ENCODE data around the gene DYNC1LI2. TPM values are rescaled to one million over a fixed set of nuclear protein-coding genes. Genes with fewer than 3 reads are reported as not detected.

DYNC1LI2 gene
- total RNA-seq, 1 donor = 183 TPM

- no peaks in the 10 kb centered on the region for H3K27me3 ChIP-seq (ENCODE audit: insufficient read depth, low read length)
- H3K36me3 ChIP-seq (ENCODE audit: insufficient read depth, low read length) = peaks cover 19% of the 10 kb centered on the region
- no peak overlapping the region for H3K27ac ChIP-seq (ENCODE audit: low read depth, low read length)
- H3K79me2 ChIP-seq (ENCODE audit: insufficient read depth, low read length) = peaks cover 39% of the 10 kb centered on the region
- peaks cover 21% of the 10 kb centered on the region for H4K20me1 ChIP-seq (ENCODE audit: insufficient read depth, low read length)
- H2AFZ ChIP-seq (ENCODE audit: low read length) = no peak overlapping the region
- no peak overlapping the region for H3K4me3 ChIP-seq (ENCODE audit: insufficient read depth, low read length)
- DNase-seq (ENCODE audit: insufficient read length, low spot score, missing footprints) = peak; percentile 57
- no peaks in the 10 kb centered on the region for H3K9me3 ChIP-seq (ENCODE audit: low read depth, low read length)
- H3K4me1 ChIP-seq (ENCODE audit: insufficient read depth, low read length) = peaks cover 17% of the 10 kb centered on the region
- TF ChIP-seq CTCF (IDR thresholded peaks at IDR 0.05; ENCODE audit: extremely low read depth, low read depth, low read length) = no peak
- H3K4me2 ChIP-seq (ENCODE audit: insufficient read depth, low read length) = no peak overlapping the region
These were observed 1.5 kb upstream of the DYNC1LI2 start for GRCh38 chr16:66752958-66753357.

GRCh38 chr16:66752379-66752778 lies 970 bp upstream of the DYNC1LI2 start:
- Histone ChIP-seq H4K20me1 (ENCODE audit: insufficient read depth, low read length) (peaks cover 25% of the 10 kb centered on the region), H3K4me3 (ENCODE audit: insufficient read depth, low read length) (peak overlapping the region; percentile 88), H3K79me2 (ENCODE audit: insufficient read depth, low read length) (peaks cover 43% of the 10 kb centered on the region), H2AFZ (ENCODE audit: low read length) (peak overlapping the region; percentile 97), H3K9me3 (ENCODE audit: low read depth, low read length) (no peaks in the 10 kb centered on the region), H3K27ac (ENCODE audit: low read depth, low read length) (no peak overlapping the region), H3K4me2 (ENCODE audit: insufficient read depth, low read length) (peak overlapping the region; percentile 88), H3K27me3 (ENCODE audit: insufficient read depth, low read length) (no peaks in the 10 kb centered on the region), H3K4me1 (ENCODE audit: insufficient read depth, low read length) (peaks cover 17% of the 10 kb centered on the region), H3K36me3 (ENCODE audit: insufficient read depth, low read length) (peaks cover 25% of the 10 kb centered on the region)
- no peak for TF ChIP-seq CTCF (IDR thresholded peaks at IDR 0.05; ENCODE audit: extremely low read depth, low read depth, low read length)
- DNase-seq (ENCODE audit: insufficient read length, low spot score, missing footprints) = no peak

GRCh38 chr16:66751992-66752322 lies 548 bp upstream of the DYNC1LI2 start:
- no peak for DNase-seq (ENCODE audit: insufficient read length, low spot score, missing footprints)
- no peaks in the 10 kb centered on the region for H3K9me3 ChIP-seq (ENCODE audit: low read depth, low read length)
- peaks cover 17% of the 10 kb centered on the region for H3K4me1 ChIP-seq (ENCODE audit: insufficient read depth, low read length)
- H3K4me2 ChIP-seq (ENCODE audit: insufficient read depth, low read length) = peak overlapping the region; percentile 88
- no peak for TF ChIP-seq CTCF (IDR thresholded peaks at IDR 0.05; ENCODE audit: extremely low read depth, low read depth, low read length)
- H3K36me3 ChIP-seq (ENCODE audit: insufficient read depth, low read length) = peaks cover 27% of the 10 kb centered on the region
- H3K27me3 ChIP-seq (ENCODE audit: insufficient read depth, low read length) = no peaks in the 10 kb centered on the region
- H2AFZ ChIP-seq (ENCODE audit: low read length) = peak overlapping the region; percentile 97
- H3K27ac ChIP-seq (ENCODE audit: low read depth, low read length) = peak overlapping the region; percentile 87
- H3K79me2 ChIP-seq (ENCODE audit: insufficient read depth, low read length) = peaks cover 47% of the 10 kb centered on the region
- peak overlapping the region; percentile 88 for H3K4me3 ChIP-seq (ENCODE audit: insufficient read depth, low read length)
- peaks cover 25% of the 10 kb centered on the region for H4K20me1 ChIP-seq (ENCODE audit: insufficient read depth, low read length)

- Histone ChIP-seq H2AFZ (ENCODE audit: low read length) (peak overlapping the region; percentile 58), H3K36me3 (ENCODE audit: insufficient read depth, low read length) (peaks cover 36% of the 10 kb centered on the region), H3K27ac (ENCODE audit: low read depth, low read length) (peak overlapping the region; percentile 87), H3K4me3 (ENCODE audit: insufficient read depth, low read length) (peak overlapping the region; percentile 88), H3K79me2 (ENCODE audit: insufficient read depth, low read length) (peaks cover 57% of the 10 kb centered on the region), H3K9me3 (ENCODE audit: low read depth, low read length) (no peaks in the 10 kb centered on the region), H3K4me2 (ENCODE audit: insufficient read depth, low read length) (peak overlapping the region; percentile 88), H4K20me1 (ENCODE audit: insufficient read depth, low read length) (peaks cover 31% of the 10 kb centered on the region), H3K27me3 (ENCODE audit: insufficient read depth, low read length) (no peaks in the 10 kb centered on the region), H3K4me1 (ENCODE audit: insufficient read depth, low read length) (peaks cover 20% of the 10 kb centered on the region)
- peak; percentile 78 for DNase-seq (ENCODE audit: insufficient read length, low spot score, missing footprints)
- TF ChIP-seq CTCF (IDR thresholded peaks at IDR 0.05; ENCODE audit: extremely low read depth, low read depth, low read length) = no peak
These were observed 431 bp downstream of the DYNC1LI2 start for GRCh38 chr16:66751053-66751302.

All from osteoblast (primary cell).